ENCODE measurements around the gene YTHDF1.
"Not testable (repeated sequence)": the region's sequence is repeated elsewhere in the genome, so short reads cannot be mapped to it uniquely, and the experiment has no call there.

YTHDF1 gene

DNA sequence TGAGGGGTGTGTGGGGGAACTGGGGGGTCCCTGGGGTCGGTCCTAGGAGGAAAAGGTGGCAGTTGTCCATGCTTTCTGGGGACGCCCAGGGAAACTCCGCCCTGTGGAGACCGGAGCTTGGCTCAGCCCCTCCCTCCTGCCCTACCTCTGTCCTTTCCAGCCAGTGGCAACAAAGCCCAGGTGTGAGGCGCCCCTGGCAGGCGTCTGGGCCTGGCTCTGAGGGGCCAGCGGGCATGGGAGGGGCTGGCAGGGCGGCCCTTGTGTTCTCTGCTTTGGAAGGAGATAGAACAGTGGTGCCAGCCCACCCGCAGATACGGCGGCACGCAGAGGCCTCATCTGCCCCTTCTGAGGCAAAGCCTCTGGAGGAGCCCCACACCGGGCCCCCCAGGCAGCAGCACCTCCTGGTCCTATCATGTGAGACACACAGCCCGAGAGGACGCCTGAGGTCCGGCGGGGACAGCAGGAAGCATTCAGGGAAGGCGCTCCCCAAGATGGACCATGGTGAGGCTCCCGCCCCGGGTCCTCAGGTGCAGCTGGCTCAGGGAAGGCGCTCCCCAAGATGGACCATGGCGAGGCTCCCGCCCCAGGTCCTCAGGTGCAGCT, 47.9 kb downstream of the YTHDF1 start:
- no peak for ATAC-seq

- ATAC-seq = no peak
Observed at GRCh38 chr20:63167026-63167917, 48.7 kb downstream of the YTHDF1 start.

DNA sequence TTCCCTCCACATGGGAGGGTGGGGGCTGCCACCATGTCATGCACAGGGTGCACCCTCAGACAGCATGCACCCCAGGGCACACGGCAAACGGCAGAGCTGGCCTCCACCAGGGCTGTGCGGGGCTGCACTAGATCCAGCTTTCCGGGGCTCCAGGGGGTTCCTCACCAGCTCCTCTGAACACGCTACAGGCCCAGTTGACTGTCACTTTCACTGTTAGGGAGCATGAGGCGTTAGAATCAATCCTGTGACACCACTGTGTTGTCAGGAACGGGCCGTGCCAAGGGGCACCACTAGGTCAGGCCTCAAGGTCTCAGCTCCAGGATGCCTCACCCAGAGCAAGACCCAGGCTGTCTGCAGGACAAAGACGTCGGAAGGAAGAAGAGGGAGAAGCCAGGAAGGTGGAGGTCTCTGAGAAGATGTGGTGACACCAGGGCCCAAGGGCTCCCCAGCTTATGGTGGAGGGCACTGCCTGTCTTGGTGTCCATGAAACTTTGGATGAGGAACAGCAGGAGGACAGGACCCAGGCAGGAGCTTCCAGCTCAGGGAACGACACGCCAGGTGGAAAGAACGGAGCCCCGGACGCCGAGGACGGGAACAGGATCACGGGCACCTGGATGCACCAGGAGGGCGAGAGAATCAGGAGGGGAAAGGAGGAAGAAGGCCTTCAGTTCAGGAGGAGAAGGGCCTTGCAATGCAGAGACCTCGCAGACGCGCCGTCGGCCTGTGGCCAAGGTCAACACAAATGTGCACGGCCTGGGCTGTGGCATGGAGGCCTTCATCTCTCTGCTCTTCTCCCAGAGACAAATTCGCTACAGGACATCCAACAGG, 49.5 kb downstream of the YTHDF1 start:
- no peak for ATAC-seq

GRCh38 chr20:63165356-63166192, 50.4 kb downstream of the YTHDF1 start:
- ATAC-seq = no peak

DNA sequence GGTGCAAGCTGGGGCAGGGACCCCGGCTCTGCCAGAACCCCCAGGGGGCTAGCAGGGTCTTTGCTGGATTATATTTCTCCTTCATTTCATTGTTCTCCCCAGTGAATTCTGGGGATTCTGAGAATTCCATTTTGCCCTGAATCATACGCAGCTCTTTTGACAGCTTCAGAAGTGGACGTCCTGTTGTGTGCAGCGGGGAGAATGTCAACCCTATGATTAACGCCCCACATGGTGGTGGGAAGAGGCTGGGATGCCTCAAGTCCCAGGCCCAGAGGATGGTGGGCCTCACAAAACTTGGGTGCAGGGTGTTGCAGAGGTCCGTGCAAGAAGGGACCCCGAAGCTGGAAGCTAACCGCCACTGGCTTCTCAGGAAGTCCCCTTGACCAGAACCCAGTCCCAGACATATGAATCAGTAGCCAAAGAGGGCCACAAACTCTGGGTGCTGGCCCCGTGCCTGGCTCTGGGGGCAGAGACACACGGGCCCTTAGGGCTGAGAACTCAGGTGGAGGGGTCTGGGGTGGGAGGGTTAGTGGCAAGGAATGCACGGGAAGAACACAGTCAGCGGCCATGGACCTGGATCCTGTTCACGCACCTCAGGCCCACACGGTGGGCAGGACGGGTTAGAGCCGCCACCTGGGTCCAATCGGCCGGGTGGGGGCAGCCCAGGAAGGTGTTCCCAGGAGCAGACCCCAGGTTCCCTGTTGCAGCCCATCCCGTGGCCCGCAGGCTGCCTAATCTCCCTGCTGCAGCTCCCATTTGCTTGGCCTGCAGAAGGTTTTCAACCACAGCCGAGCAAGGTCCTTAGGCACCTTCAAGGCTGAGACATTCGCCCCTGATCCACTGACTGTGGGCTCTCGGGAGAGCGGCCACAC, 51.2 kb downstream of the YTHDF1 start:
- no peak for ATAC-seq

GRCh38 chr20:63163596-63164483, 52.1 kb downstream of the YTHDF1 start:
- no peak for ATAC-seq

DNA sequence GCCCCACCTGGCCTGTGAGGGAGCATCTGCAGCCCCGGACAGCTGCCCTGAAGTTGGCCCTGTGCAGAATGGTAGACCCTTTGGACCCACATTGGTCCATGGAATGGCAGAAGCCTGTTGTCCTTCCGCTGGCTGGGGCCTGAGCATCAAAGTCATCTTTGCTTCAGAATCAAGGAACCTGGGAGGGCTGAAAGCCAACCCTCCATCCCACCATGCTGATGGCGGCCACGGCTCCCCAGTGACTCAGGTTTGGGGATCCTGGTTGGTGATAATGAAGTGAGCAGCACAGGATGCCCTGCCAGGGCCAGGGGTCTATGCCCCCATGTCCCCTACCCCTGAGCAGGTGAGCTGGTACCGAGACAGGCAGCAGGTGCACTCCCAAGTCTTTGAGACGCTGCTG, 52.8 kb downstream of the YTHDF1 start:
- ATAC-seq = no peak

- ATAC-seq = no peak
Observed at GRCh38 chr20:63162206-63162795, 53.6 kb downstream of the YTHDF1 start.

DNA sequence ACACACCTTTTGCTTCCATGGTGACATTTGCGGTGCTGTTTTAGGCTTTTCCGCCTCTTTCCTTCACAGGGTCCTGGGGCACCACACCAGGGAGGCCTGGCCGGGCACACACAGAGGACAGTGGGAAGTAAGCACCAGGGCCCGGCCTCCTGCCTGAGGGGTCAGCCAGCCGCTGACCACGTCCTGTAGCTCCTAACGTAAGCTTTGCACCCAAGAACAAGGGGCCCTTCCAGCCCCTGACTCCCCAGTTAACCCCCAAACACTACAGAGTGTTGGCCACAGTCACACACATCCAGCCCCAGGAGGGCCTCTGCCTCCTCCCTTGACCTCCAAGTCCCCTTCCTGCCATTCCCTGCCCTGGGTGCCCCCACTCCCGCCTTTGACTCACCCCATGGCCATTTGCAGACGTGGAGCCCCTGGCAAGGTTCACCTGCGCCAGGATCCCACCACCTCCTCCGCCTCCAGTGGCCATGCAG, 54.7 kb downstream of the YTHDF1 start:
- ATAC-seq = no peak

- ATAC-seq = no peak
Observed at GRCh38 chr20:63160641-63161175, 55.2 kb downstream of the YTHDF1 start.

DNA sequence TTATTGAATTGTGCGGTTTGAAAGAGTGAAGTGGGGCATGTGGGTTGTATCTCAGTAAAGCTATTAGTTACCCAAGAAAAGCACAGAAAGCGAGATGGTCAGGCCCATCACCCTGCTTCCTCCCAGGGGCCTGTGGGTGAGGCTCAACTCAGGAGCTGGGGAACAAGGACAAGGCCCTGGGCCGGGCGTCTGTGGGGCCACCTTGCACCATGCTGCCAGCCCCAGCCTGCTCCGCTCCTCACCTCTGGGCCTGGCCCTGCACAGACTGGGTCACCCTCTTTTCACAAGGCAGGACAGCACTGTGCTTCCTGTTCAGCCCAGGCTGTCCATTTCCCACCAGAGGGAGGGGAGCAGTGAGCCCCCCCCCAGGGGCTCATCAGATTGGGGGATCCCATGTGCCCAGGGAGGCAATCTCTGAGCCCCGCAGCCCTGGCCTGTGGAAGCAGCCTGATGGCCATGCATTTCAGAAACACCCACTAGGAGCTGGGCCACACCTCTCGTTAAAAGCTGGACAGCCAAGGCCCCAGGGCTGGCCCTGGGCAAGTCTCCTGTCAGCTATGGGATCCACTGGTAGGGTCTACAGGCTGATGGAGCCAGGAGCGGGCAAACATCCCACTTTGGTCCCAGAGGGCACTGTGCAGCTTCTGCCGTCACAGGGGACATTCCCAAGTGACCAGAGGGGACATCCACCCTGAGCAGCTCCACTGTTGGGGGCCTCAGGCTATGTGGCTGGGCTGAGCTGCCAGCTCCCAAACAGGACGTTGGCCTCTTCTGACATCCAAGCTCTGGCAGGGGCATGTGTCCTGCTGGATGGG, 55.9 kb downstream of the YTHDF1 start:
- no peak for ATAC-seq

- ATAC-seq = not testable (repeated sequence)
Observed at GRCh38 chr20:63159251-63159650, 56.7 kb downstream of the YTHDF1 start.

DNA sequence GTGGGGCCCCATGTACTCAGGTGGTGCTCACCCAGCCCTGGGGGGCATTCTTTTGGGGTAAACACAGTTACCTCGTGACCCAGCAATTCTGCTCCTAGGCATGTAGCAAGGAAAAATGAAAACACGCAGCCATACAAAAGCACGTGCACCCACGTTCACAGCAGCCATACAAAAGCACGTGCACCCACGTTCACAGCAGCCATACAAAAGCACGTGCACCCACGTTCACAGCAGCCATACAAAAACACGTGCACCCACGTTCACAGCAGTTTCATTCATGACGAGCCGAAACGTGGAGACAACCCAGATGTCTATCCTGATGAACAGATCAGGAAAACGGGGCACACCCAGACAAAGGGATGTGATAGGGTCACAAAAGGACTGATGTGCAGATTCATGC, 57.1 kb downstream of the YTHDF1 start:
- ATAC-seq = no peak

DNA sequence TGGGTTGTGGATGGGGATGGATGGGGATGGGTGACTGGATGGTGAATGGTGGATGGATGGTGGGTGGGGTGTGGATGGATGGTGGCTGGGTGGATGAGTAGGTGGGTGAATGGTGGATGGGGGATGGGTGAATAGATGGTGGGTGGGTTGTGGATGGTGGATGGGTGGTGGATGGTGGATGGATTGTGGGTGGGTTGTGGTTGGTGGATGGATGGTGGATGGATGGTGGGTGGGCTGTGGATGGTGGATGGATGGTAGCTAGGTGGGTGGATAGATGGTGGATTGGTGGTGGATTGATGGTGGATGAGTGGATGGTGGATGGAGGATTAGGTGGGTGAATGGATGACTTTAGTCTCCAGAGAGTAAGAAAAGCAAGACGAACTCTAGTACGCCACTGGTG, 57.6 kb downstream of the YTHDF1 start:
- no peak for ATAC-seq

DNA sequence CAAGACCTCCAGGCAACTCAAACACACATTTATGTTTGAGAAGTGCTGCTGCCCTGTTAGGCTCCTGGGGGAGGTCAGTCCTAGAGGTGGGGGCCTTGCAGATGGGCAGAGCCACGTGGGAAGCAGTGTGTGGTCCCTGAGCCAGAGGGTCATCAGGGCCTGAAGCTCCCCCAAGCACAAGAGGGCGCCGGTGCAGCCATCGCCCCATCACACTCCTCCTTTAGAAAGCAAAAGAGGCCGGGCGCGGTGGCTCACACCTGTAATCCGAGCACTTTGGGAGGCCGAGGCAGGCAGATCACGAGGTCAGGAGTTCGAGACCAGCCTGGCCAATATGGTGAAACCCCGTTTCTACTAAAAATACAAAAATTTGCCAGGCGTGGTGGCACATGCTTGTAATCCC, 58.5 kb downstream of the YTHDF1 start:
- ATAC-seq = not testable (repeated sequence)

- ATAC-seq = no peak
Observed at GRCh38 chr20:63156221-63156671, 59.7 kb downstream of the YTHDF1 start.

DNA sequence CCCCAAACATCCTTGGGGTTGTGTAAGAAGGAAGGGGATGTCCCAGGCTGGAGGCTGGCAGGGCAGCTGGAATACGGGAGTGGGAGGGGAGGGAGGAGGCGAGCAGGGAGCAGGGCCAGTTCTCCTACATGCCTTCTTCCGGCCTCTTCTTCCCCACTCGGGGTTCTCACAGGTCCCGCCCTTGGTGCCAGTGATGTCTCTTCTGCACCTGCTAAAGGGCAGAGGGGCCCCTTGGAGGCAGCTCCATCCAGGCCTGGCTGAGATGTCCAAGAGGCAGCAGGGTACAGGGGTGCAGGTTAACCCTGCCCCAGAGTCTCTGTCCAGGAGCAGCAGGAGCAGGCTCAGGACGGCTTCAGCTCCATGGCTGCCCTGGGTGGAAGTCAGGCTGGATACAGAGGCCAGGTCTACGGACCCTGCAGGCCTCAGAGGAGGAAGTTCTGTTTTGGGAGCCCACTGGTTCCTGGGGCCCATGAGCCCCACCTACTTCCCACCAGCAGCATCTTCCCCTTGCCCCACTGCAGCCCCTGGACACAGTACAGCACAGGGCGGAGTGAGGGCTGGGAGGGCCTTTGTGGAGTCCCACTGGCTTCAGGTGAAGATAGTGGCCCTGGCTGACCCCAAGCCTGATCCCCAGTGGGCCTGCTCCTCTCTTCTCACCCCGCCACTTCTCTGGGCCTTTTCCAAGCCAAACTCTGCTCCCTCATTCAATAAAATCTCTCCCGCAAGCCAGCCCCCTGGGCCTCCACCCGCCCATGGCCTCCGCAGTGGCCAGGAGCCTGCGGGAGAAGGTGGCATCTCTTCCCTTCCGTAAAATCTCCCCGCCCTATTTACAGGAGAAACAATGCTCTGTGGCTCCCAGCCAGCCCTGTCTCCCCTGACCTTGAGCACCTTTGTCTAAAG, 60.4 kb downstream of the YTHDF1 start:
- no peak for ATAC-seq

All from activated CD4-positive, CD25-positive, alpha-beta regulatory T cell treated with anti-CD3 and anti-CD28 coated beads, Interleukin-2, amount 50 U/mL, for 24 hours (primary cell).